ENCODE results near the gene PPP3R1. TPM values are rescaled to one million over a fixed set of nuclear protein-coding genes. Genes with fewer than 3 reads are reported as not detected.

The PPP3R1 gene
- total and polyA plus RNA-seq, 2 of the 8 experiments (the other 6 are each of a cell fraction or from before 2014, with no cell fraction given) = 9.3 to 85.1 TPM

GRCh38 chr2:68241732-68242131 lies 10.6 kb downstream of the PPP3R1 start:
- H3K36me3 ChIP-seq (ENCODE audit: control insufficient read depth in 2 of 4, insufficient read depth in 4 of 4, low read length in 3 of 4) = no peaks in the 10 kb centered on the region; a peak in 2 of 8 replicates
- H3K4me1 ChIP-seq (replicated peaks in 1 of 4; ENCODE audit: control insufficient read depth in 3 of 4, insufficient read depth in 4 of 4, low read length in 3 of 4) = peaks cover 0 to 20% (median 9%) of the 10 kb centered on the region in 4 experiments; a peak in 5 of 7 replicates
- H2BK5ac ChIP-seq (ENCODE audit: low read depth, low read length) = no peak overlapping the region
- H2BK20ac ChIP-seq (ENCODE audit: low read length) = no peak overlapping the region
- H4K5ac ChIP-seq (ENCODE audit: insufficient read length, low read depth, low read length) = no peak overlapping the region
- peaks cover 22 to 40% of the 10 kb centered on the region in 2 experiments for H4K20me1 ChIP-seq (replicated peaks in 1 of 2; ENCODE audit: control insufficient read depth in 1 of 2, insufficient read depth in 2 of 2, low read length in 2 of 2)
- H3K23me2 ChIP-seq (ENCODE audit: low read depth, low read length) = no peaks in the 10 kb centered on the region; the same call in 1 of the 2 replicates
- H3K27ac ChIP-seq (ENCODE audit: low read depth, low read length) = no peak overlapping the region
- H4K91ac ChIP-seq (replicated peaks; ENCODE audit: insufficient read length, low read length) = no peak overlapping the region
- no peaks in the 10 kb centered on the region for H3K27me3 ChIP-seq (replicated peaks in 1 of 4; ENCODE audit: control insufficient read depth in 3 of 4, extremely low read depth in 1 of 4, insufficient read depth in 3 of 4, low read length in 3 of 4)
- H3K79me2 ChIP-seq (ENCODE audit: control insufficient read depth in 1 of 2, insufficient read depth in 2 of 2, low read length in 2 of 2) = peaks cover 51 to 100% of the 10 kb centered on the region in 2 experiments
- H2BK12ac ChIP-seq (ENCODE audit: low read depth, low read length) = no peak overlapping the region
- POLR2A ChIA-PET (ENCODE audit: partially characterized antibody) = interaction anchor here (1.4 kb wide), 1 partner anchor 9 kb away, joined by 4 read pairs; no protein-coding TSS in a partner anchor
- no peak overlapping the region for H3K9ac ChIP-seq (replicated peaks in 1 of 4; ENCODE audit: extremely low read depth in 1 of 4, low read depth in 3 of 4, low read length in 3 of 4)
- TF ChIP-seq HDAC6 (IDR thresholded peaks at IDR 0.05; ENCODE audit: low read depth, low read length) = no peak
- no peak overlapping the region for H3K4ac ChIP-seq (replicated peaks; ENCODE audit: insufficient read length, low read depth, low read length)
- WGBS, 2 experiments (ENCODE audit: extremely low coverage in 1 of 2, insufficient coverage in 1 of 2, insufficient read length in 1 of 2, insufficient replicate concordance in 2 of 2, low coverage in 1 of 2, low lambda C conversion rate in 2 of 2, missing lambda C conversion rate in 1 of 2) = 95% methylated on average over 2 of the region's 2 CpGs; no CpG with 5 or more reads in 1 of the 2 experiments
- H3K14ac ChIP-seq (ENCODE audit: insufficient read length) = no peak overlapping the region
- H3K18ac ChIP-seq (ENCODE audit: extremely low read depth, low read length) = no peak overlapping the region
- no peak overlapping the region for H3K4me3 ChIP-seq (ENCODE audit: extremely low read depth in 1 of 4, insufficient read depth in 2 of 4, low read depth in 3 of 4, low read length in 4 of 4)
- CTCF ChIA-PET (ENCODE audit: partially characterized antibody) = interaction anchor here (1.2 kb wide), 1 partner anchor 17 kb away, joined by 4 read pairs; no protein-coding TSS in a partner anchor
- no peak overlapping the region for H2BK15ac ChIP-seq (ENCODE audit: low read length)
- H2AFZ ChIP-seq (ENCODE audit: low read length) = no peak overlapping the region
- peaks cover 2% of the 10 kb centered on the region; the same call in 1 of the 2 replicates for H3K79me1 ChIP-seq (ENCODE audit: low read depth, low read length)
- no peaks in the 10 kb centered on the region for H3K9me3 ChIP-seq (ENCODE audit: insufficient read depth in 2 of 2, low read depth in 1 of 2, low read length in 1 of 2)
- no peak for DNase-seq (ENCODE audit: low read depth in 1 of 2, low spot score in 2 of 2)
- H2AK5ac ChIP-seq (ENCODE audit: low read depth, low read length) = no peak overlapping the region
- no peak overlapping the region for H3K23ac ChIP-seq (ENCODE audit: insufficient read length)
- no peak overlapping the region for H3K56ac ChIP-seq (replicated peaks; ENCODE audit: insufficient read length, low read depth, low read length)
- no peak overlapping the region for H4K8ac ChIP-seq (ENCODE audit: extremely low read depth, insufficient read depth, low read length)
- FAIRE-seq = no peak
- H3K4me2 ChIP-seq (ENCODE audit: insufficient read depth in 1 of 2, low read depth in 2 of 2, low read length in 2 of 2) = no peak overlapping the region
- H2BK120ac ChIP-seq (replicated peaks; ENCODE audit: low read depth, low read length) = no peak overlapping the region

Measured in H1 (cell line).